Mucosa of stomach (tissue), 1 donor: ENCODE measurements around the gene TBXA2R.
"Not testable (repeated sequence)": the region's sequence is repeated elsewhere in the genome, so short reads cannot be mapped to it uniquely, and the experiment has no call there.

Source experiments
- H3K27me3 ChIP-seq: one replicate; pipeline ENCODE4 v1.7.0; 2013; ENCODE audit warnings: mild to moderate bottlenecking, low read length; ENCODE audit not compliant: control insufficient read depth, insufficient read depth
- H3K36me3 ChIP-seq: one replicate; pipeline ENCODE4 v1.7.0; 2013; ENCODE audit warnings: low read length; ENCODE audit not compliant: control insufficient read depth, insufficient read depth
- H3K4me1 ChIP-seq: one replicate; pipeline ENCODE4 v1.7.0; 2013; ENCODE audit warnings: mild to moderate bottlenecking, low read length; ENCODE audit not compliant: control insufficient read depth, insufficient read depth
- H3K4me3 ChIP-seq: one replicate; pipeline ENCODE4 v1.7.0; 2013; ENCODE audit warnings: low read length
- H3K9ac ChIP-seq: one replicate; pipeline ENCODE4 v1.7.0; 2013; ENCODE audit warnings: mild to moderate bottlenecking, low read length, moderate library complexity
- H3K9me3 ChIP-seq: one replicate; pipeline ENCODE4 v1.7.0; 2013; ENCODE audit warnings: mild to moderate bottlenecking, low read length, moderate library complexity; ENCODE audit not compliant: control insufficient read depth
- donor health status: Pancreatic carcinoma.

The TBXA2R gene

GRCh38 chr19:3576696-3577443 lies 29.8 kb downstream of the TBXA2R start:
- Histone ChIP-seq H3K9ac (no peak overlapping the region), H3K4me1 (peaks cover 15% of the 10 kb centered on the region), H3K4me3 (no peak overlapping the region)

GRCh38 chr19:3575949-3576673 lies 30.6 kb downstream of the TBXA2R start:
- Histone ChIP-seq H3K4me1 (peaks cover 15% of the 10 kb centered on the region), H3K27me3 (no peaks in the 10 kb centered on the region), H3K9ac (no peak overlapping the region), H3K4me3 (no peak overlapping the region), H3K9me3 (no peaks in the 10 kb centered on the region), H3K36me3 (no peaks in the 10 kb centered on the region)

More at GRCh38 chr19:3576696-3577443, 29.8 kb downstream of the TBXA2R start:
- H3K27me3 ChIP-seq = no peaks in the 10 kb centered on the region
- H3K36me3 ChIP-seq = no peaks in the 10 kb centered on the region
- no peaks in the 10 kb centered on the region for H3K9me3 ChIP-seq

- H3K4me1 ChIP-seq = peaks cover 15% of the 10 kb centered on the region
These were observed 31.4 kb downstream of the TBXA2R start for GRCh38 chr19:3575260-3575741.

GRCh38 chr19:3573858-3574637 lies 32.6 kb downstream of the TBXA2R start:
- peak overlapping the region; percentile 69 for H3K9ac ChIP-seq
- H3K9me3 ChIP-seq = no peaks in the 10 kb centered on the region
- H3K27me3 ChIP-seq = no peaks in the 10 kb centered on the region
- H3K36me3 ChIP-seq = no peaks in the 10 kb centered on the region
- H3K4me3 ChIP-seq = peak overlapping the region; percentile 63
- H3K4me1 ChIP-seq = peaks cover 15% of the 10 kb centered on the region

More at GRCh38 chr19:3575260-3575741, 31.4 kb downstream of the TBXA2R start:
- H3K36me3 ChIP-seq = no peaks in the 10 kb centered on the region
- H3K9me3 ChIP-seq = no peaks in the 10 kb centered on the region
- no peaks in the 10 kb centered on the region for H3K27me3 ChIP-seq
- H3K9ac ChIP-seq = no peak overlapping the region
- H3K4me3 ChIP-seq = no peak overlapping the region

GRCh38 chr19:3573162-3573857 lies 33.4 kb downstream of the TBXA2R start:
- Histone ChIP-seq H3K9me3 (no peaks in the 10 kb centered on the region), H3K36me3 (no peaks in the 10 kb centered on the region), H3K4me3 (peak overlapping the region; percentile 63), H3K4me1 (peaks cover 15% of the 10 kb centered on the region), H3K9ac (peak overlapping the region; percentile 69), H3K27me3 (no peaks in the 10 kb centered on the region)

GRCh38 chr19:3572855-3573161 lies 33.9 kb downstream of the TBXA2R start, which contains the start of gene HMG20B:
Gene HMG20B, plus strand, starts transcription at chr19:3572944. Its CDS starts 366 bp downstream, at chr19:3573310.
- H3K9me3 ChIP-seq = no peaks in the 10 kb centered on the region
- no peaks in the 10 kb centered on the region for H3K27me3 ChIP-seq
- peak within 1 kb of the TSS; percentile 69 for H3K9ac ChIP-seq
- no peaks in the 10 kb centered on the region for H3K36me3 ChIP-seq
- peaks cover 15% of the 10 kb centered on the region for H3K4me1 ChIP-seq
- peak within 1 kb of the TSS; percentile 66 for H3K4me3 ChIP-seq

GRCh38 chr19:3572132-3572854 lies 34.4 kb downstream of the TBXA2R start:
- H3K36me3 ChIP-seq = no peaks in the 10 kb centered on the region
- H3K27me3 ChIP-seq = no peaks in the 10 kb centered on the region
- peak overlapping the region; percentile 65 for H3K9ac ChIP-seq
- peaks cover 15% of the 10 kb centered on the region for H3K4me1 ChIP-seq
- peak overlapping the region; percentile 66 for H3K4me3 ChIP-seq
- H3K9me3 ChIP-seq = no peaks in the 10 kb centered on the region

GRCh38 chr19:3570606-3571011 lies 36.1 kb downstream of the TBXA2R start:
- no peak overlapping the region for H3K9ac ChIP-seq
- no peaks in the 10 kb centered on the region for H3K9me3 ChIP-seq
- H3K4me3 ChIP-seq = no peak overlapping the region
- peaks cover 5% of the 10 kb centered on the region for H3K4me1 ChIP-seq
- H3K36me3 ChIP-seq = no peaks in the 10 kb centered on the region
- no peaks in the 10 kb centered on the region for H3K27me3 ChIP-seq

GRCh38 chr19:3570042-3570441 lies 36.6 kb downstream of the TBXA2R start:
- not testable (repeated sequence) for H3K9ac ChIP-seq, H3K36me3 ChIP-seq, H3K27me3 ChIP-seq, H3K9me3 ChIP-seq, H3K4me1 ChIP-seq, H3K4me3 ChIP-seq

GRCh38 chr19:3565139-3565538 lies 41.5 kb downstream of the TBXA2R start:
- no peak overlapping the region for H3K9ac ChIP-seq
- no peaks in the 10 kb centered on the region for H3K9me3 ChIP-seq
- H3K4me3 ChIP-seq = no peak overlapping the region
- H3K36me3 ChIP-seq = no peaks in the 10 kb centered on the region
- no peaks in the 10 kb centered on the region for H3K4me1 ChIP-seq
- H3K27me3 ChIP-seq = no peaks in the 10 kb centered on the region
